Frontal cortex (tissue), 4 donors: ENCODE data around the gene ACADVL. TPM values are rescaled to one million over a fixed set of nuclear protein-coding genes. Genes with fewer than 3 reads are reported as not detected.
A peak's percentile ranks its signal among the peaks of the same experiment; 100 is the strongest.

Experiments
- DNase-seq, 2 donors: peaks; one replicate each; pipeline ENCODE4 v3.0.0; 2012; ENCODE audit warnings: low spot score in 2 of 2
- FAIRE-seq: peaks from 2 replicates; lab custom pipeline; 2012; peaks lifted over from hg19 to GRCh38; lab: Jason Lieb, UNC
- total RNA-seq: library from RNA; depleted of rRNA; stranded (reverse); fragments of >200 nt; gene quantifications from one replicate; pipeline ENCODE4 v1.2.3, GENCODE V29; 2014
- donor health status: control.
- donor health status: control.
- donor health status: control.

ACADVL gene
- total RNA-seq, 1 donor from 2014 or later, result 65.6 TPM

GRCh38 chr17:7190276-7190917, 29.3 kb upstream of the ACADVL start:
- no peak for DNase-seq
- FAIRE-seq, result no peak

- FAIRE-seq (no peak), DNase-seq (no peak)
These were observed 28.7 kb upstream of the ACADVL start for GRCh38 chr17:7191069-7191468.

GRCh38 chr17:7191571-7192270, 28.0 kb upstream of the ACADVL start:
- no peak for FAIRE-seq
- DNase-seq, result peak; percentile 59 to 66

GRCh38 chr17:7192271-7192937, 27.3 kb upstream of the ACADVL start:
- DNase-seq, result no peak
- no peak for FAIRE-seq

- no peak for FAIRE-seq
- DNase-seq, result no peak
These were observed 23.8 kb upstream of the ACADVL start for GRCh38 chr17:7195971-7196370.

- FAIRE-seq, result no peak
- no peak for DNase-seq
These were observed 22.9 kb upstream of the ACADVL start for GRCh38 chr17:7196651-7197401.

GRCh38 chr17:7203391-7203790, 16.3 kb upstream of the ACADVL start:
- FAIRE-seq (no peak), DNase-seq (no peak)

- peak in 1 of 2 donors; percentile 46 for DNase-seq
- FAIRE-seq, result no peak
These were observed 15.4 kb upstream of the ACADVL start for GRCh38 chr17:7204336-7204735.

GRCh38 chr17:7204828-7205461, 14.8 kb upstream of the ACADVL start:
- DNase-seq (peak; percentile 88 to 95), FAIRE-seq (no peak)

- FAIRE-seq (no peak), DNase-seq (no peak)
These were observed 14.2 kb upstream of the ACADVL start for GRCh38 chr17:7205561-7205960.

- no peak for DNase-seq
- FAIRE-seq, result no peak
These were observed 12.4 kb upstream of the ACADVL start for GRCh38 chr17:7207120-7208001.

GRCh38 chr17:7208027-7208571, 11.6 kb upstream of the ACADVL start:
- FAIRE-seq, result no peak
- DNase-seq, result no peak

- DNase-seq (no peak), FAIRE-seq (no peak)
These were observed 10.8 kb upstream of the ACADVL start for GRCh38 chr17:7208754-7209460.

- no peak for FAIRE-seq
- DNase-seq, result no peak
These were observed 8.1 kb upstream of the ACADVL start for GRCh38 chr17:7211491-7212273.

GRCh38 chr17:7213895-7214299, 5.8 kb upstream of the ACADVL start:
- DNase-seq (peak; percentile 70), FAIRE-seq (no peak)

- peak; percentile 95 to 97 for DNase-seq
- FAIRE-seq, result peak; percentile 30
These were observed 5.2 kb upstream of the ACADVL start for GRCh38 chr17:7214300-7215135.
